GM23338 (cell line): Measurements from ENCODE around the gene ZFYVE28.

ENCODE experiments used
- CREB1 ChIP-seq: fragments of 250-450 bp; sonication (Bioruptor Pico); IDR thresholded peaks from 2 replicates; pipeline ENCODE4 v1.5.0; 2020; ENCODE audit warnings: low read depth, mild to moderate bottlenecking, moderate library complexity
- EZH2 ChIP-seq: fragments of 200-600 bp; sonication (generic); IDR thresholded peaks from one replicate; pipeline ENCODE4 v1.8.0; 2017; ENCODE audit warnings: antibody characterized with exemption, mild to moderate bottlenecking, low read depth; ENCODE audit not compliant: unreplicated experiment
- EZH2phosphoT487 ChIP-seq: fragments of 200-600 bp; sonication (generic); IDR thresholded peaks from one replicate; pipeline ENCODE4 v1.8.1; 2018; ENCODE audit warnings: antibody characterized with exemption; ENCODE audit not compliant: unreplicated experiment
- JUNB ChIP-seq: IDR thresholded peaks from one replicate; pipeline ENCODE4 v1.6.1; 2016; ENCODE audit warnings: antibody characterized with exemption; ENCODE audit not compliant: unreplicated experiment
- POLR2AphosphoS5 ChIP-seq: IDR thresholded peaks from 2 replicates; pipeline ENCODE4 v1.6.1; 2016; ENCODE audit warnings: antibody characterized with exemption, low read depth
- ZNF114 ChIP-seq: fragments of 250-450 bp; sonication (Bioruptor Pico); IDR thresholded peaks from 2 replicates; pipeline ENCODE4 v1.5.0; 2020; ENCODE audit warnings: mild to moderate bottlenecking, moderate library complexity
- ZNF331 ChIP-seq: fragments of 250-450 bp; sonication (Bioruptor Pico); IDR thresholded peaks from 2 replicates; pipeline ENCODE4 v1.5.0; 2020; ENCODE audit warnings: low read depth, mild to moderate bottlenecking, moderate library complexity
- TF ChIP-seq, protein P1 (sequence below), 2 experiments: fragments of 200-600 bp in 1 of 2; sonication (generic) in 1 of 2; conservative IDR thresholded peaks; 2 replicates each; pipeline versions ENCODE4 v1.5.1 to v1.6.1; 2016 to 2017; ENCODE audit warnings: antibody characterized with exemption in 2 of 2, low read depth in 2 of 2, mild to moderate bottlenecking in 2 of 2, moderate library complexity in 1 of 2
- TF ChIP-seq, protein P2 (sequence below): IDR thresholded peaks from one replicate; pipeline ENCODE4 v1.6.1; 2018; ENCODE audit warnings: antibody characterized with exemption; ENCODE audit not compliant: unreplicated experiment
- TF ChIP-seq, protein P3 (sequence below): fragments of 250-450 bp; sonication (Bioruptor Pico); IDR thresholded peaks from 2 replicates; pipeline ENCODE4 v1.5.0; 2020; ENCODE audit warnings: mild to moderate bottlenecking, moderate library complexity

DNA sequence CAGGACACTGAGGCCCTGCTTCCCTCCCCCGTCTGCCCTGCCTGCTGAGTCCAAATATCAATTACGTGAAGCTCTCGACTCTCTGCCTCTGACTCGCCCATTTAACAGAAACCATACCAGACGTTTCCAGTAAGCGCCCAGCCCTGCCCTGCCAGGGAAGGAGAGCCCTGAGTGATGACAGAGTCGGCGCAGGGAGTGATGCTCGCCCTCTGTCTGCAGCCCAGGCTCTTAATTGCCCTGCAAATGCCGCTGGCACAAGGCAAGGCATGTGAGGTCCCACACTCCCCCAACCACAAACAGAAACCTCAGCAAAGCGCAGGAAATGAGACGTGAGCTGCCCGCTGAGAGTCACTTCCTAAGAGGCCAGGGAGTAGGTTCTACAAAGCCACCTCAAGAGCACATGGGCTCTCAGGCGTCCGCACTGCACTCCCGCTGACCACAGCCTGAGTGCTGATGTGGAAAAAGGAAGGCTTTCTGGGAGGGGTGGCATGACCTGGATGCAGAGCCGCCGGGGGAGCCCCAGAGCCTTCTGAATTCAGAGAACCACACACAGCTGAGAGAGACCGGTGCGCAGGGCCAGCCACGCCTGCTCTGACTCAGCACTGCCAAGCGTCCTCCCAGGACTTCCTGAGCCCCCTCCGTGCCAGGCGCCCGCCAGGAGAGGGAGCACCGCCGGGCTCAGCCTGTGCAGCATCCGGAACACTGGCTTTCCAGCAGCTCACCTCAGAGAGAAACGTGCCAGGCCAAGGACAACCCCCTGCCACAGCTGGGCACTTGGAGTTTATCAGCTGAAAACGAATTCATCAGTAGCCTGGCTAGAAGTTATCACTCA is 5.3 kb downstream of the ZFYVE28 start:
- TF ChIP-seq EZH2phosphoT487 (no peak), POLR2AphosphoS5 (peak; percentile 39), ZNF331 (CRISPR knock-in tag) (no peak), ZNF114 (CRISPR knock-in tag) (no peak), EZH2 (no peak), CREB1 (CRISPR knock-in tag) (peak; percentile 90), JUNB (no peak)
- TF ChIP-seq, protein P1, sequence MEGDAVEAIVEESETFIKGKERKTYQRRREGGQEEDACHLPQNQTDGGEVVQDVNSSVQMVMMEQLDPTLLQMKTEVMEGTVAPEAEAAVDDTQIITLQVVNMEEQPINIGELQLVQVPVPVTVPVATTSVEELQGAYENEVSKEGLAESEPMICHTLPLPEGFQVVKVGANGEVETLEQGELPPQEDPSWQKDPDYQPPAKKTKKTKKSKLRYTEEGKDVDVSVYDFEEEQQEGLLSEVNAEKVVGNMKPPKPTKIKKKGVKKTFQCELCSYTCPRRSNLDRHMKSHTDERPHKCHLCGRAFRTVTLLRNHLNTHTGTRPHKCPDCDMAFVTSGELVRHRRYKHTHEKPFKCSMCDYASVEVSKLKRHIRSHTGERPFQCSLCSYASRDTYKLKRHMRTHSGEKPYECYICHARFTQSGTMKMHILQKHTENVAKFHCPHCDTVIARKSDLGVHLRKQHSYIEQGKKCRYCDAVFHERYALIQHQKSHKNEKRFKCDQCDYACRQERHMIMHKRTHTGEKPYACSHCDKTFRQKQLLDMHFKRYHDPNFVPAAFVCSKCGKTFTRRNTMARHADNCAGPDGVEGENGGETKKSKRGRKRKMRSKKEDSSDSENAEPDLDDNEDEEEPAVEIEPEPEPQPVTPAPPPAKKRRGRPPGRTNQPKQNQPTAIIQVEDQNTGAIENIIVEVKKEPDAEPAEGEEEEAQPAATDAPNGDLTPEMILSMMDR (conservative IDR thresholded peaks at IDR 0.05; ENCODE audit: low read depth in 2 of 2), result peak; percentile 29 to 55; a peak in 3 of 4 replicates
- TF ChIP-seq, protein P2, sequence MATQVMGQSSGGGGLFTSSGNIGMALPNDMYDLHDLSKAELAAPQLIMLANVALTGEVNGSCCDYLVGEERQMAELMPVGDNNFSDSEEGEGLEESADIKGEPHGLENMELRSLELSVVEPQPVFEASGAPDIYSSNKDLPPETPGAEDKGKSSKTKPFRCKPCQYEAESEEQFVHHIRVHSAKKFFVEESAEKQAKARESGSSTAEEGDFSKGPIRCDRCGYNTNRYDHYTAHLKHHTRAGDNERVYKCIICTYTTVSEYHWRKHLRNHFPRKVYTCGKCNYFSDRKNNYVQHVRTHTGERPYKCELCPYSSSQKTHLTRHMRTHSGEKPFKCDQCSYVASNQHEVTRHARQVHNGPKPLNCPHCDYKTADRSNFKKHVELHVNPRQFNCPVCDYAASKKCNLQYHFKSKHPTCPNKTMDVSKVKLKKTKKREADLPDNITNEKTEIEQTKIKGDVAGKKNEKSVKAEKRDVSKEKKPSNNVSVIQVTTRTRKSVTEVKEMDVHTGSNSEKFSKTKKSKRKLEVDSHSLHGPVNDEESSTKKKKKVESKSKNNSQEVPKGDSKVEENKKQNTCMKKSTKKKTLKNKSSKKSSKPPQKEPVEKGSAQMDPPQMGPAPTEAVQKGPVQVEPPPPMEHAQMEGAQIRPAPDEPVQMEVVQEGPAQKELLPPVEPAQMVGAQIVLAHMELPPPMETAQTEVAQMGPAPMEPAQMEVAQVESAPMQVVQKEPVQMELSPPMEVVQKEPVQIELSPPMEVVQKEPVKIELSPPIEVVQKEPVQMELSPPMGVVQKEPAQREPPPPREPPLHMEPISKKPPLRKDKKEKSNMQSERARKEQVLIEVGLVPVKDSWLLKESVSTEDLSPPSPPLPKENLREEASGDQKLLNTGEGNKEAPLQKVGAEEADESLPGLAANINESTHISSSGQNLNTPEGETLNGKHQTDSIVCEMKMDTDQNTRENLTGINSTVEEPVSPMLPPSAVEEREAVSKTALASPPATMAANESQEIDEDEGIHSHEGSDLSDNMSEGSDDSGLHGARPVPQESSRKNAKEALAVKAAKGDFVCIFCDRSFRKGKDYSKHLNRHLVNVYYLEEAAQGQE, result peak; percentile 32
- TF ChIP-seq, protein P3, sequence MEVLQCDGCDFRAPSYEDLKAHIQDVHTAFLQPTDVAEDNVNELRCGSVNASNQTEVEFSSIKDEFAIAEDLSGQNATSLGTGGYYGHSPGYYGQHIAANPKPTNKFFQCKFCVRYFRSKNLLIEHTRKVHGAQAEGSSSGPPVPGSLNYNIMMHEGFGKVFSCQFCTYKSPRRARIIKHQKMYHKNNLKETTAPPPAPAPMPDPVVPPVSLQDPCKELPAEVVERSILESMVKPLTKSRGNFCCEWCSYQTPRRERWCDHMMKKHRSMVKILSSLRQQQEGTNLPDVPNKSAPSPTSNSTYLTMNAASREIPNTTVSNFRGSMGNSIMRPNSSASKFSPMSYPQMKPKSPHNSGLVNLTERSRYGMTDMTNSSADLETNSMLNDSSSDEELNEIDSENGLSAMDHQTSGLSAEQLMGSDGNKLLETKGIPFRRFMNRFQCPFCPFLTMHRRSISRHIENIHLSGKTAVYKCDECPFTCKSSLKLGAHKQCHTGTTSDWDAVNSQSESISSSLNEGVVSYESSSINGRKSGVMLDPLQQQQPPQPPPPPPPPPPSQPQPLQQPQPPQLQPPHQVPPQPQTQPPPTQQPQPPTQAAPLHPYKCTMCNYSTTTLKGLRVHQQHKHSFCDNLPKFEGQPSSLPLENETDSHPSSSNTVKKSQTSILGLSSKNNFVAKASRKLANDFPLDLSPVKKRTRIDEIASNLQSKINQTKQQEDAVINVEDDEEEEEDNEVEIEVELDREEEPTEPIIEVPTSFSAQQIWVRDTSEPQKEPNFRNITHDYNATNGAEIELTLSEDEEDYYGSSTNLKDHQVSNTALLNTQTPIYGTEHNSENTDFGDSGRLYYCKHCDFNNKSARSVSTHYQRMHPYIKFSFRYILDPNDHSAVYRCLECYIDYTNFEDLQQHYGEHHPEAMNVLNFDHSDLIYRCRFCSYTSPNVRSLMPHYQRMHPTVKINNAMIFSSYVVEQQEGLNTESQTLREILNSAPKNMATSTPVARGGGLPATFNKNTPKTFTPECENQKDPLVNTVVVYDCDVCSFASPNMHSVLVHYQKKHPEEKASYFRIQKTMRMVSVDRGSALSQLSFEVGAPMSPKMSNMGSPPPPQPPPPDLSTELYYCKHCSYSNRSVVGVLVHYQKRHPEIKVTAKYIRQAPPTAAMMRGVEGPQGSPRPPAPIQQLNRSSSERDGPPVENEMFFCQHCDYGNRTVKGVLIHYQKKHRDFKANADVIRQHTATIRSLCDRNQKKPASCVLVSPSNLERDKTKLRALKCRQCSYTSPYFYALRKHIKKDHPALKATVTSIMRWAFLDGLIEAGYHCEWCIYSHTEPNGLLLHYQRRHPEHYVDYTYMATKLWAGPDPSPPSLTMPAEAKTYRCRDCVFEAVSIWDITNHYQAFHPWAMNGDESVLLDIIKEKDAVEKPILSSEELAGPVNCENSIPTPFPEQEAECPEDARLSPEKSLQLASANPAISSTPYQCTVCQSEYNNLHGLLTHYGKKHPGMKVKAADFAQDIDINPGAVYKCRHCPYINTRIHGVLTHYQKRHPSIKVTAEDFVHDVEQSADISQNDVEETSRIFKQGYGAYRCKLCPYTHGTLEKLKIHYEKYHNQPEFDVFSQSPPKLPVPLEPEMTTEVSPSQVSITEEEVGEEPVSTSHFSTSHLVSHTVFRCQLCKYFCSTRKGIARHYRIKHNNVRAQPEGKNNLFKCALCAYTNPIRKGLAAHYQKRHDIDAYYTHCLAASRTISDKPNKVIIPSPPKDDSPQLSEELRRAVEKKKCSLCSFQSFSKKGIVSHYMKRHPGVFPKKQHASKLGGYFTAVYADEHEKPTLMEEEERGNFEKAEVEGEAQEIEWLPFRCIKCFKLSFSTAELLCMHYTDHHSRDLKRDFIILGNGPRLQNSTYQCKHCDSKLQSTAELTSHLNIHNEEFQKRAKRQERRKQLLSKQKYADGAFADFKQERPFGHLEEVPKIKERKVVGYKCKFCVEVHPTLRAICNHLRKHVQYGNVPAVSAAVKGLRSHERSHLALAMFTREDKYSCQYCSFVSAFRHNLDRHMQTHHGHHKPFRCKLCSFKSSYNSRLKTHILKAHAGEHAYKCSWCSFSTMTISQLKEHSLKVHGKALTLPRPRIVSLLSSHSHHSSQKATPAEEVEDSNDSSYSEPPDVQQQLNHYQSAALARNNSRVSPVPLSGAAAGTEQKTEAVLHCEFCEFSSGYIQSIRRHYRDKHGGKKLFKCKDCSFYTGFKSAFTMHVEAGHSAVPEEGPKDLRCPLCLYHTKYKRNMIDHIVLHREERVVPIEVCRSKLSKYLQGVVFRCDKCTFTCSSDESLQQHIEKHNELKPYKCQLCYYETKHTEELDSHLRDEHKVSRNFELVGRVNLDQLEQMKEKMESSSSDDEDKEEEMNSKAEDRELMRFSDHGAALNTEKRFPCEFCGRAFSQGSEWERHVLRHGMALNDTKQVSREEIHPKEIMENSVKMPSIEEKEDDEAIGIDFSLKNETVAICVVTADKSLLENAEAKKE (CRISPR knock-in tag), result no peak
